GM19035 (cell line): ENCODE measurements around the gene DENND2C.
A peak's percentile ranks its signal among the peaks of the same experiment; 100 is the strongest.

Source experiments
- ATAC-seq: cut with Tn5 transposase; IDR thresholded peaks from one replicate; pipeline ENCODE4 v1.9.1; 2021; ENCODE audit not compliant: unreplicated experiment

Gene DENND2C

GRCh38 chr1:114669562-114670082 is at the start of gene DENND2C:
Gene DENND2C (minus strand): TSS chr1:114670049. CDS start chr1:114625984, 44,065 bp downstream.
- ATAC-seq: peak; percentile 64

- ATAC-seq: no peak
Measured at GRCh38 chr1:114719424-114719787, 49.6 kb upstream of the DENND2C start.

GRCh38 chr1:114718661-114719423 is 49.0 kb upstream of the DENND2C start:
- no peak for ATAC-seq

- ATAC-seq: peak; percentile 94
Measured at GRCh38 chr1:114716304-114717170, 46.7 kb upstream of the DENND2C start, which contains the start of gene NRAS. Gene NRAS (minus strand): TSS chr1:114716771. CDS start chr1:114716160, 611 bp downstream.

GRCh38 chr1:114715952-114716303 is 46.1 kb upstream of the DENND2C start:
- no peak for ATAC-seq

- no peak for ATAC-seq
Measured at GRCh38 chr1:114712977-114713376, 43.1 kb upstream of the DENND2C start.

GRCh38 chr1:114710360-114710759 is 40.5 kb upstream of the DENND2C start:
- no peak for ATAC-seq

- no peak for ATAC-seq
Measured at GRCh38 chr1:114707604-114708003, 37.8 kb upstream of the DENND2C start.

GRCh38 chr1:114703242-114703641 is 33.4 kb upstream of the DENND2C start:
- no peak for ATAC-seq

- no peak for ATAC-seq
Measured at GRCh38 chr1:114702737-114703136, 32.9 kb upstream of the DENND2C start.

- ATAC-seq: no peak
Measured at GRCh38 chr1:114701931-114702330, 32.1 kb upstream of the DENND2C start.

- ATAC-seq: no peak
Measured at GRCh38 chr1:114700036-114700600, 30.3 kb upstream of the DENND2C start.

GRCh38 chr1:114696810-114697209 is 27.0 kb upstream of the DENND2C start:
- no peak for ATAC-seq

- ATAC-seq: no peak
Measured at GRCh38 chr1:114695430-114696058, 25.7 kb upstream of the DENND2C start, which contains the start of gene AMPD1. Gene AMPD1 (minus strand): TSS chr1:114695546. CDS start chr1:114695471, 75 bp downstream.

- no peak for ATAC-seq
Measured at GRCh38 chr1:114694540-114695310, 24.9 kb upstream of the DENND2C start.

GRCh38 chr1:114692947-114693346 is 23.1 kb upstream of the DENND2C start:
- ATAC-seq: no peak

GRCh38 chr1:114691061-114691460 is 21.2 kb upstream of the DENND2C start:
- ATAC-seq: no peak

- ATAC-seq: no peak
Measured at GRCh38 chr1:114690148-114690547, 20.3 kb upstream of the DENND2C start.

- no peak for ATAC-seq
Measured at GRCh38 chr1:114688526-114688925, 18.7 kb upstream of the DENND2C start.

- no peak for ATAC-seq
Measured at GRCh38 chr1:114685851-114686250, 16.0 kb upstream of the DENND2C start.
